ENCODE results near the gene HOOK1. TPM values are rescaled to one million over a fixed set of nuclear protein-coding genes. Genes with fewer than 3 reads are reported as not detected.

The HOOK1 gene
- total and polyA plus RNA-seq, 2 experiments from 2014 or later, result 27.4 to 27.6 TPM

DNA sequence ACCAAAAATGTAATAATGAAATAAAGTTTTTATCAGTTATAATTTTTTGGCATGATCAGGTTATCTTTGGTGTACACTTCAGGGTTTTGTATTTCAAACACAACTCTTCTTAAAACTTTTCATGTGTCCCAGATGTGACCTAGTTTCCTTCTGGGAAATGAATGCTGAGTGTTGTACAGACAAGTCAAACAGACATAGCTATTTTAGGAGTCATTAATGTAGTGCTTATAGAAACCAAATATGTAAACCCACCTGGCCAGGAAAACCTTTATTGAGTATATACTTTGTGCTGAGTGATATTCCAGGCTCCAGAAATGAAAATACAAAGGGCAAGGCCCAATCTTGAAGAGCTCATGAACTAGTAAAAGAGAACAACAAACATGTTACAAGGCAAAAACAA, 25.9 kb upstream of the HOOK1 start:
- H2AFZ ChIP-seq, result no peak overlapping the region
- no peaks in the 10 kb centered on the region for H3K27me3 Mint-ChIP-seq (ENCODE audit: insufficient read depth, low read depth, poor library complexity)
- no peaks in the 10 kb centered on the region for H3K4me1 ChIP-seq (ENCODE audit: insufficient read depth)
- H3K79me2 ChIP-seq (replicated peaks; ENCODE audit: insufficient read depth), result no peaks in the 10 kb centered on the region
- H3K27me3 ChIP-seq (ENCODE audit: insufficient read depth), result no peaks in the 10 kb centered on the region
- H3F3A ChIP-seq (replicated peaks; ENCODE audit: low read depth), result no peaks in the 10 kb centered on the region
- no peak overlapping the region for H3K27ac Mint-ChIP-seq
- H3K36me3 ChIP-seq (ENCODE audit: insufficient read depth), result no peaks in the 10 kb centered on the region
- ATAC-seq (no peak), DNase-seq (ENCODE audit: low spot score) (no peak)
- H3K9me2 ChIP-seq (ENCODE audit: insufficient read depth), result peaks cover 11% of the 10 kb centered on the region
- H3K4me3 ChIP-seq, result no peak overlapping the region
- no peak overlapping the region for H3K4me2 ChIP-seq
- no peak overlapping the region for H3K27ac ChIP-seq (ENCODE audit: low read depth)
- peaks cover 30% of the 10 kb centered on the region for H3K9me3 Mint-ChIP-seq
- no peaks in the 10 kb centered on the region for H3K4me1 Mint-ChIP-seq
- no peaks in the 10 kb centered on the region for H4K20me1 ChIP-seq (replicated peaks; ENCODE audit: insufficient read depth)
- TF ChIP-seq POLR2AphosphoS5 (IDR thresholded peaks at IDR 0.05; ENCODE audit: low read depth), result no peak
- TF ChIP-seq NANOG (IDR thresholded peaks at IDR 0.05; ENCODE audit: borderline replicate concordance), result no peak
- no peak for TF ChIP-seq STAT1 (IDR thresholded peaks at IDR 0.05; ENCODE audit: unreplicated experiment)
- no peak for TF ChIP-seq CREB1 (CRISPR knock-in tag; IDR thresholded peaks at IDR 0.05; ENCODE audit: low read depth)
- TF ChIP-seq, protein P1, sequence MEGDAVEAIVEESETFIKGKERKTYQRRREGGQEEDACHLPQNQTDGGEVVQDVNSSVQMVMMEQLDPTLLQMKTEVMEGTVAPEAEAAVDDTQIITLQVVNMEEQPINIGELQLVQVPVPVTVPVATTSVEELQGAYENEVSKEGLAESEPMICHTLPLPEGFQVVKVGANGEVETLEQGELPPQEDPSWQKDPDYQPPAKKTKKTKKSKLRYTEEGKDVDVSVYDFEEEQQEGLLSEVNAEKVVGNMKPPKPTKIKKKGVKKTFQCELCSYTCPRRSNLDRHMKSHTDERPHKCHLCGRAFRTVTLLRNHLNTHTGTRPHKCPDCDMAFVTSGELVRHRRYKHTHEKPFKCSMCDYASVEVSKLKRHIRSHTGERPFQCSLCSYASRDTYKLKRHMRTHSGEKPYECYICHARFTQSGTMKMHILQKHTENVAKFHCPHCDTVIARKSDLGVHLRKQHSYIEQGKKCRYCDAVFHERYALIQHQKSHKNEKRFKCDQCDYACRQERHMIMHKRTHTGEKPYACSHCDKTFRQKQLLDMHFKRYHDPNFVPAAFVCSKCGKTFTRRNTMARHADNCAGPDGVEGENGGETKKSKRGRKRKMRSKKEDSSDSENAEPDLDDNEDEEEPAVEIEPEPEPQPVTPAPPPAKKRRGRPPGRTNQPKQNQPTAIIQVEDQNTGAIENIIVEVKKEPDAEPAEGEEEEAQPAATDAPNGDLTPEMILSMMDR (conservative IDR thresholded peaks at IDR 0.05; ENCODE audit: low read depth in 2 of 2), result no peak
- TF ChIP-seq, protein P2, sequence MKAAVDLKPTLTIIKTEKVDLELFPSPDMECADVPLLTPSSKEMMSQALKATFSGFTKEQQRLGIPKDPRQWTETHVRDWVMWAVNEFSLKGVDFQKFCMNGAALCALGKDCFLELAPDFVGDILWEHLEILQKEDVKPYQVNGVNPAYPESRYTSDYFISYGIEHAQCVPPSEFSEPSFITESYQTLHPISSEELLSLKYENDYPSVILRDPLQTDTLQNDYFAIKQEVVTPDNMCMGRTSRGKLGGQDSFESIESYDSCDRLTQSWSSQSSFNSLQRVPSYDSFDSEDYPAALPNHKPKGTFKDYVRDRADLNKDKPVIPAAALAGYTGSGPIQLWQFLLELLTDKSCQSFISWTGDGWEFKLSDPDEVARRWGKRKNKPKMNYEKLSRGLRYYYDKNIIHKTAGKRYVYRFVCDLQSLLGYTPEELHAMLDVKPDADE (IDR thresholded peaks at IDR 0.05), result no peak
- TF ChIP-seq JUNB (IDR thresholded peaks at IDR 0.05; ENCODE audit: unreplicated experiment), result no peak
- no peak for TF ChIP-seq EZH2 (IDR thresholded peaks at IDR 0.05; ENCODE audit: low read depth, unreplicated experiment)
- TF ChIP-seq ZNF331 (CRISPR knock-in tag; IDR thresholded peaks at IDR 0.05; ENCODE audit: low read depth), result no peak
- no peak for TF ChIP-seq ZNF114 (CRISPR knock-in tag; IDR thresholded peaks at IDR 0.05)
- TF ChIP-seq, protein P3, sequence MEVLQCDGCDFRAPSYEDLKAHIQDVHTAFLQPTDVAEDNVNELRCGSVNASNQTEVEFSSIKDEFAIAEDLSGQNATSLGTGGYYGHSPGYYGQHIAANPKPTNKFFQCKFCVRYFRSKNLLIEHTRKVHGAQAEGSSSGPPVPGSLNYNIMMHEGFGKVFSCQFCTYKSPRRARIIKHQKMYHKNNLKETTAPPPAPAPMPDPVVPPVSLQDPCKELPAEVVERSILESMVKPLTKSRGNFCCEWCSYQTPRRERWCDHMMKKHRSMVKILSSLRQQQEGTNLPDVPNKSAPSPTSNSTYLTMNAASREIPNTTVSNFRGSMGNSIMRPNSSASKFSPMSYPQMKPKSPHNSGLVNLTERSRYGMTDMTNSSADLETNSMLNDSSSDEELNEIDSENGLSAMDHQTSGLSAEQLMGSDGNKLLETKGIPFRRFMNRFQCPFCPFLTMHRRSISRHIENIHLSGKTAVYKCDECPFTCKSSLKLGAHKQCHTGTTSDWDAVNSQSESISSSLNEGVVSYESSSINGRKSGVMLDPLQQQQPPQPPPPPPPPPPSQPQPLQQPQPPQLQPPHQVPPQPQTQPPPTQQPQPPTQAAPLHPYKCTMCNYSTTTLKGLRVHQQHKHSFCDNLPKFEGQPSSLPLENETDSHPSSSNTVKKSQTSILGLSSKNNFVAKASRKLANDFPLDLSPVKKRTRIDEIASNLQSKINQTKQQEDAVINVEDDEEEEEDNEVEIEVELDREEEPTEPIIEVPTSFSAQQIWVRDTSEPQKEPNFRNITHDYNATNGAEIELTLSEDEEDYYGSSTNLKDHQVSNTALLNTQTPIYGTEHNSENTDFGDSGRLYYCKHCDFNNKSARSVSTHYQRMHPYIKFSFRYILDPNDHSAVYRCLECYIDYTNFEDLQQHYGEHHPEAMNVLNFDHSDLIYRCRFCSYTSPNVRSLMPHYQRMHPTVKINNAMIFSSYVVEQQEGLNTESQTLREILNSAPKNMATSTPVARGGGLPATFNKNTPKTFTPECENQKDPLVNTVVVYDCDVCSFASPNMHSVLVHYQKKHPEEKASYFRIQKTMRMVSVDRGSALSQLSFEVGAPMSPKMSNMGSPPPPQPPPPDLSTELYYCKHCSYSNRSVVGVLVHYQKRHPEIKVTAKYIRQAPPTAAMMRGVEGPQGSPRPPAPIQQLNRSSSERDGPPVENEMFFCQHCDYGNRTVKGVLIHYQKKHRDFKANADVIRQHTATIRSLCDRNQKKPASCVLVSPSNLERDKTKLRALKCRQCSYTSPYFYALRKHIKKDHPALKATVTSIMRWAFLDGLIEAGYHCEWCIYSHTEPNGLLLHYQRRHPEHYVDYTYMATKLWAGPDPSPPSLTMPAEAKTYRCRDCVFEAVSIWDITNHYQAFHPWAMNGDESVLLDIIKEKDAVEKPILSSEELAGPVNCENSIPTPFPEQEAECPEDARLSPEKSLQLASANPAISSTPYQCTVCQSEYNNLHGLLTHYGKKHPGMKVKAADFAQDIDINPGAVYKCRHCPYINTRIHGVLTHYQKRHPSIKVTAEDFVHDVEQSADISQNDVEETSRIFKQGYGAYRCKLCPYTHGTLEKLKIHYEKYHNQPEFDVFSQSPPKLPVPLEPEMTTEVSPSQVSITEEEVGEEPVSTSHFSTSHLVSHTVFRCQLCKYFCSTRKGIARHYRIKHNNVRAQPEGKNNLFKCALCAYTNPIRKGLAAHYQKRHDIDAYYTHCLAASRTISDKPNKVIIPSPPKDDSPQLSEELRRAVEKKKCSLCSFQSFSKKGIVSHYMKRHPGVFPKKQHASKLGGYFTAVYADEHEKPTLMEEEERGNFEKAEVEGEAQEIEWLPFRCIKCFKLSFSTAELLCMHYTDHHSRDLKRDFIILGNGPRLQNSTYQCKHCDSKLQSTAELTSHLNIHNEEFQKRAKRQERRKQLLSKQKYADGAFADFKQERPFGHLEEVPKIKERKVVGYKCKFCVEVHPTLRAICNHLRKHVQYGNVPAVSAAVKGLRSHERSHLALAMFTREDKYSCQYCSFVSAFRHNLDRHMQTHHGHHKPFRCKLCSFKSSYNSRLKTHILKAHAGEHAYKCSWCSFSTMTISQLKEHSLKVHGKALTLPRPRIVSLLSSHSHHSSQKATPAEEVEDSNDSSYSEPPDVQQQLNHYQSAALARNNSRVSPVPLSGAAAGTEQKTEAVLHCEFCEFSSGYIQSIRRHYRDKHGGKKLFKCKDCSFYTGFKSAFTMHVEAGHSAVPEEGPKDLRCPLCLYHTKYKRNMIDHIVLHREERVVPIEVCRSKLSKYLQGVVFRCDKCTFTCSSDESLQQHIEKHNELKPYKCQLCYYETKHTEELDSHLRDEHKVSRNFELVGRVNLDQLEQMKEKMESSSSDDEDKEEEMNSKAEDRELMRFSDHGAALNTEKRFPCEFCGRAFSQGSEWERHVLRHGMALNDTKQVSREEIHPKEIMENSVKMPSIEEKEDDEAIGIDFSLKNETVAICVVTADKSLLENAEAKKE (CRISPR knock-in tag; IDR thresholded peaks at IDR 0.05), result no peak
- TF ChIP-seq, protein P4, sequence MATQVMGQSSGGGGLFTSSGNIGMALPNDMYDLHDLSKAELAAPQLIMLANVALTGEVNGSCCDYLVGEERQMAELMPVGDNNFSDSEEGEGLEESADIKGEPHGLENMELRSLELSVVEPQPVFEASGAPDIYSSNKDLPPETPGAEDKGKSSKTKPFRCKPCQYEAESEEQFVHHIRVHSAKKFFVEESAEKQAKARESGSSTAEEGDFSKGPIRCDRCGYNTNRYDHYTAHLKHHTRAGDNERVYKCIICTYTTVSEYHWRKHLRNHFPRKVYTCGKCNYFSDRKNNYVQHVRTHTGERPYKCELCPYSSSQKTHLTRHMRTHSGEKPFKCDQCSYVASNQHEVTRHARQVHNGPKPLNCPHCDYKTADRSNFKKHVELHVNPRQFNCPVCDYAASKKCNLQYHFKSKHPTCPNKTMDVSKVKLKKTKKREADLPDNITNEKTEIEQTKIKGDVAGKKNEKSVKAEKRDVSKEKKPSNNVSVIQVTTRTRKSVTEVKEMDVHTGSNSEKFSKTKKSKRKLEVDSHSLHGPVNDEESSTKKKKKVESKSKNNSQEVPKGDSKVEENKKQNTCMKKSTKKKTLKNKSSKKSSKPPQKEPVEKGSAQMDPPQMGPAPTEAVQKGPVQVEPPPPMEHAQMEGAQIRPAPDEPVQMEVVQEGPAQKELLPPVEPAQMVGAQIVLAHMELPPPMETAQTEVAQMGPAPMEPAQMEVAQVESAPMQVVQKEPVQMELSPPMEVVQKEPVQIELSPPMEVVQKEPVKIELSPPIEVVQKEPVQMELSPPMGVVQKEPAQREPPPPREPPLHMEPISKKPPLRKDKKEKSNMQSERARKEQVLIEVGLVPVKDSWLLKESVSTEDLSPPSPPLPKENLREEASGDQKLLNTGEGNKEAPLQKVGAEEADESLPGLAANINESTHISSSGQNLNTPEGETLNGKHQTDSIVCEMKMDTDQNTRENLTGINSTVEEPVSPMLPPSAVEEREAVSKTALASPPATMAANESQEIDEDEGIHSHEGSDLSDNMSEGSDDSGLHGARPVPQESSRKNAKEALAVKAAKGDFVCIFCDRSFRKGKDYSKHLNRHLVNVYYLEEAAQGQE (IDR thresholded peaks at IDR 0.05; ENCODE audit: unreplicated experiment), result no peak
- no peak for TF ChIP-seq EZH2phosphoT487 (IDR thresholded peaks at IDR 0.05; ENCODE audit: unreplicated experiment)
- no peak overlapping the region for H3K4me3 Mint-ChIP-seq
- H3K36me3 Mint-ChIP-seq (ENCODE audit: low read depth), result peaks cover 18% of the 10 kb centered on the region; the same call in 2 of the 3 replicates

All from GM23338 (cell line).